ENCODE measurements around the gene FAAP20. TPM values are rescaled to one million over a fixed set of nuclear protein-coding genes. Genes with fewer than 3 reads are reported as not detected.

FAAP20 gene
- total RNA-seq, 4 donors from 2014 or later: 29.8 to 48.0 (median 45.6) TPM

GRCh38 chr1:2185880-2186855, 8.4 kb downstream of the FAAP20 start:
- no peak overlapping the region for H3K4me3 ChIP-seq (ENCODE audit: low read depth, poor library complexity, severe bottlenecking)
- intact Hi-C loops (cut with DNase I; ENCODE audit: low total_unique reads): no loop called here
- 88 to 91% methylated on average over 30 to 32 of the region's 38 CpGs for WGBS, 2 donors
- no peak for DNase-seq (ENCODE audit: low spot score in 2 of 2)
- TF ChIP-seq, protein P1, sequence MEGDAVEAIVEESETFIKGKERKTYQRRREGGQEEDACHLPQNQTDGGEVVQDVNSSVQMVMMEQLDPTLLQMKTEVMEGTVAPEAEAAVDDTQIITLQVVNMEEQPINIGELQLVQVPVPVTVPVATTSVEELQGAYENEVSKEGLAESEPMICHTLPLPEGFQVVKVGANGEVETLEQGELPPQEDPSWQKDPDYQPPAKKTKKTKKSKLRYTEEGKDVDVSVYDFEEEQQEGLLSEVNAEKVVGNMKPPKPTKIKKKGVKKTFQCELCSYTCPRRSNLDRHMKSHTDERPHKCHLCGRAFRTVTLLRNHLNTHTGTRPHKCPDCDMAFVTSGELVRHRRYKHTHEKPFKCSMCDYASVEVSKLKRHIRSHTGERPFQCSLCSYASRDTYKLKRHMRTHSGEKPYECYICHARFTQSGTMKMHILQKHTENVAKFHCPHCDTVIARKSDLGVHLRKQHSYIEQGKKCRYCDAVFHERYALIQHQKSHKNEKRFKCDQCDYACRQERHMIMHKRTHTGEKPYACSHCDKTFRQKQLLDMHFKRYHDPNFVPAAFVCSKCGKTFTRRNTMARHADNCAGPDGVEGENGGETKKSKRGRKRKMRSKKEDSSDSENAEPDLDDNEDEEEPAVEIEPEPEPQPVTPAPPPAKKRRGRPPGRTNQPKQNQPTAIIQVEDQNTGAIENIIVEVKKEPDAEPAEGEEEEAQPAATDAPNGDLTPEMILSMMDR (IDR thresholded peaks at IDR 0.05): no peak
- no peak for TF ChIP-seq POLR2A (IDR thresholded peaks at IDR 0.05)

GRCh38 chr1:2184934-2185333, 9.6 kb downstream of the FAAP20 start:
- intact Hi-C loops (cut with DNase I; ENCODE audit: low total_unique reads): no loop called here
- H3K4me3 ChIP-seq (ENCODE audit: low read depth, poor library complexity, severe bottlenecking): no peak overlapping the region
- no peak for DNase-seq (ENCODE audit: low spot score in 2 of 2)
- TF ChIP-seq POLR2A (IDR thresholded peaks at IDR 0.05): no peak
- WGBS, 2 donors: 95% methylated on average over 25 to 28 of the region's 33 CpGs

DNA sequence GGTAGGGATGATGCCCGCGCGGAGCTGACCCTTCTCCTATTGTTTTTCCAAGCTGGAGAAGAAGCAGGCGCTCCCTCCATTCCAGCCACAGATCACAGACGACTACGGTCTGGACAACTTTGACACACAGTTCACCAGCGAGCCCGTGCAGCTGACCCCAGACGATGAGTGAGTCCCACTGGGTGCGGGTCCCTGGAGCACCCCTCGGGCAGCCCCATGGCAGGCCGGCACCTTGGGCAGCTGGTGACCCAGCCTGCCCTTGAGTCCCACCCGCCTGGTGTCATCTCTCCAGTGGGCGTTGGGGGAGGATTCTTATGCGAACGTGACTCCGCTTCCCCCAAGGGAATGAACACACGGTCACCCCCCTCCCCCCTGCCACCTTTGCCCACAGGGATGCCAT, 10.0 kb downstream of the FAAP20 start:
- no peak for TF ChIP-seq POLR2A (IDR thresholded peaks at IDR 0.05)
- TF ChIP-seq, protein P1 (IDR thresholded peaks at IDR 0.05): no peak
- H3K4me3 ChIP-seq (ENCODE audit: low read depth, poor library complexity, severe bottlenecking): no peak overlapping the region
- no peak for DNase-seq (ENCODE audit: low spot score in 2 of 2)
- WGBS, 2 donors: 87 to 92% methylated on average over 17 to 18 of the region's 18 CpGs
- intact Hi-C loops (cut with DNase I; ENCODE audit: low total_unique reads): no loop called here

DNA sequence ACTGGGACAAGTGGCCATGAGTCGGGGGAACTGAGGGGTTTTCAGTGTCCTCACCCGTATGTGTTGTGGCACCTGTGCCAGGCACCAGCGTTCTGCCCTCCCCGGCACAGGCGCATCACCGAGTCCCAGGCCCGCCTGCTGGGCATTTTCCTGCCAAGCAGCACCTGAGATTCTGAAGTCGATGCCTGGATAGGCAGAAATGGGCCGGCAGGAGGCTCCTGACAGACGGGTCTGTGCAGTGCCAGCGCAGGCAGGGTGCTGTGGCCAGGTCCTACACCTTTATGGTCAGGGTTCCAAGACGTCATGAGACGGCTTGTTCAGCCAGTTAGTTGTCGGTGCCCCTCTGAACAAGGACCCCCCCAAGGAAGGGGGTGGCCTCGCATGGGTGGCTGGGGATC, 10.6 kb downstream of the FAAP20 start:
- intact Hi-C loops (cut with DNase I; ENCODE audit: low total_unique reads): no loop called here
- DNase-seq (ENCODE audit: low spot score in 2 of 2): no peak
- TF ChIP-seq, protein P1 (IDR thresholded peaks at IDR 0.05): no peak
- TF ChIP-seq POLR2A (IDR thresholded peaks at IDR 0.05): no peak
- 89 to 93% methylated on average over 8 to 15 of the region's 15 CpGs for WGBS, 2 donors
- H3K4me3 ChIP-seq (ENCODE audit: low read depth, poor library complexity, severe bottlenecking): no peak overlapping the region

DNA sequence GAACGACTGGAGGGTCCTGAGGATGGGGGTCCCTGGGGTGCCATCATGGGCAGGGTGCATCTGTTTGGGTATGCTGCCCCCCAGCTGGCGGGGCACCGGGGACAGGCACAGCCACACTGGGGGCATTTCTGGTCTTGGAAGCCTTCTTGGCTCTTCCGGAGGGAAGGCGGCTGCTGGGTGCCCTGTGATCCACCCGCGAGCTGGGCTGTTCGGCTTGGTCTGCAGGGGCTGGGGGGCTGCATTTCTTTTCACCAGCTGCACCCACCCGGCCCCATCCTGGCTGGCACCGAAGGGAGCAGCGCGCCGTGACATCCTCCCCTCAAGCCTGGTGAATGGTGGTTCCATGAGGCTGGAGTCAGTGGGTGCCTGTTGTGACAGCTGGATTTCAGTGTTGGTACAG, 12.2 kb downstream of the FAAP20 start:
- WGBS, 2 donors: 91 to 96% methylated on average over 10 to 12 of the region's 13 CpGs
- no peak for TF ChIP-seq POLR2A (IDR thresholded peaks at IDR 0.05)
- TF ChIP-seq, protein P1 (IDR thresholded peaks at IDR 0.05): no peak
- no peak overlapping the region for H3K4me3 ChIP-seq (ENCODE audit: low read depth, poor library complexity, severe bottlenecking)
- DNase-seq (ENCODE audit: low spot score in 2 of 2): no peak
- intact Hi-C loops (cut with DNase I; ENCODE audit: low total_unique reads): no loop called here

GRCh38 chr1:2181752-2182151, 12.8 kb downstream of the FAAP20 start:
- 83 to 87% methylated on average over 11 of the region's 11 CpGs for WGBS, 2 donors
- intact Hi-C loops (cut with DNase I; ENCODE audit: low total_unique reads): no loop called here
- DNase-seq (ENCODE audit: low spot score in 2 of 2): no peak
- H3K4me3 ChIP-seq (ENCODE audit: low read depth, poor library complexity, severe bottlenecking): no peak overlapping the region
- TF ChIP-seq POLR2A (IDR thresholded peaks at IDR 0.05): no peak
- TF ChIP-seq, protein P1 (IDR thresholded peaks at IDR 0.05): no peak

All from lower leg skin (tissue), 4 donors.